MM.1S (cell line): ENCODE measurements around the gene ZNF277.

Source experiments
- EZH2 ChIP-seq: fragments of 300-600 bp; sonication (generic); optimal IDR thresholded peaks from 2 replicates; pipeline ENCODE3; 2017; ENCODE audit warnings: low read depth, mild to moderate bottlenecking, antibody characterized with exemption, low read length, mixed read lengths
- EZH2phosphoT487 ChIP-seq: fragments of 300-600 bp; sonication (generic); IDR thresholded peaks from 2 replicates; pipeline ENCODE4 v1.6.1; 2018; ENCODE audit warnings: antibody characterized with exemption, low read length
- TF ChIP-seq, protein P1 (sequence below): fragments of 300-600 bp; sonication (generic); IDR thresholded peaks from 2 replicates; pipeline ENCODE4 v1.5.1; 2016; ENCODE audit warnings: antibody characterized with exemption, low read length, mixed read lengths

GRCh38 chr7:112213735-112214134 is 7.2 kb downstream of the ZNF277 start:
- no peak for TF ChIP-seq EZH2phosphoT487
- TF ChIP-seq, protein P1, sequence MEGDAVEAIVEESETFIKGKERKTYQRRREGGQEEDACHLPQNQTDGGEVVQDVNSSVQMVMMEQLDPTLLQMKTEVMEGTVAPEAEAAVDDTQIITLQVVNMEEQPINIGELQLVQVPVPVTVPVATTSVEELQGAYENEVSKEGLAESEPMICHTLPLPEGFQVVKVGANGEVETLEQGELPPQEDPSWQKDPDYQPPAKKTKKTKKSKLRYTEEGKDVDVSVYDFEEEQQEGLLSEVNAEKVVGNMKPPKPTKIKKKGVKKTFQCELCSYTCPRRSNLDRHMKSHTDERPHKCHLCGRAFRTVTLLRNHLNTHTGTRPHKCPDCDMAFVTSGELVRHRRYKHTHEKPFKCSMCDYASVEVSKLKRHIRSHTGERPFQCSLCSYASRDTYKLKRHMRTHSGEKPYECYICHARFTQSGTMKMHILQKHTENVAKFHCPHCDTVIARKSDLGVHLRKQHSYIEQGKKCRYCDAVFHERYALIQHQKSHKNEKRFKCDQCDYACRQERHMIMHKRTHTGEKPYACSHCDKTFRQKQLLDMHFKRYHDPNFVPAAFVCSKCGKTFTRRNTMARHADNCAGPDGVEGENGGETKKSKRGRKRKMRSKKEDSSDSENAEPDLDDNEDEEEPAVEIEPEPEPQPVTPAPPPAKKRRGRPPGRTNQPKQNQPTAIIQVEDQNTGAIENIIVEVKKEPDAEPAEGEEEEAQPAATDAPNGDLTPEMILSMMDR = no peak
- TF ChIP-seq EZH2 = no peak
